Rectal smooth muscle tissue (tissue), 1 donor: Measurements from ENCODE around the gene SELENOM.

ENCODE experiments used
- H3K27ac ChIP-seq: one replicate; pipeline ENCODE4 v1.7.0; 2013; ENCODE audit warnings: low read depth, low read length, inconsistent platforms
- H3K27me3 ChIP-seq: one replicate; pipeline ENCODE4 v1.7.0; 2013; ENCODE audit warnings: low read length; ENCODE audit not compliant: control insufficient read depth, insufficient read depth
- H3K36me3 ChIP-seq: one replicate; pipeline ENCODE4 v1.7.0; 2013; ENCODE audit warnings: low read length; ENCODE audit not compliant: control insufficient read depth, insufficient read depth
- H3K4me1 ChIP-seq: one replicate; pipeline ENCODE4 v1.7.0; 2013; ENCODE audit warnings: low read length; ENCODE audit not compliant: control insufficient read depth, insufficient read depth
- H3K4me3 ChIP-seq: one replicate; pipeline ENCODE4 v1.7.0; 2013; ENCODE audit warnings: low read length
- H3K9ac ChIP-seq: one replicate; pipeline ENCODE4 v1.7.0; 2013; ENCODE audit warnings: low read length

Gene SELENOM

DNA sequence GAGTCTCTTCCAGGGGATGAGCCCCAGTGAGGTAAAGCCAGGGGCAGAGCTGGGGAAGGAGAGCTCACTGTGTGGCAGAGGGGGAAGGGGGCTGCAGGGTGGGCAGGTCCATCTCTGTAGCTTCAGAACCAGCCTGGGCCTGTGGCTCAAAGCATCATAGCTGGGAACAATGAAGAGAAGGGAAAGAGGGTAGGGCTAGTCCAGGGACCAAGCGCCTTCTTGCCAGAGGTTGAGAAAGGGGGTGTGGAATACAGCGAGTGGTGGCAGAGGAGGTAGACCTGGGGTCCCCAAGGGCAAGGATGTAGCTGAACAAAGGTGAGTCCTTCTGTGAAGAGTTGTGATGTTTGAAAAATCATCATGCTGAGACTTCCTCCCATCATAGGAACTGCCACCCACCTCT lies 34.2 kb upstream of the SELENOM start:
- Histone ChIP-seq H3K9ac (no peak overlapping the region), H3K27me3 (no peaks in the 10 kb centered on the region), H3K4me3 (no peak overlapping the region), H3K27ac (no peak overlapping the region), H3K4me1 (no peaks in the 10 kb centered on the region), H3K36me3 (no peaks in the 10 kb centered on the region)

DNA sequence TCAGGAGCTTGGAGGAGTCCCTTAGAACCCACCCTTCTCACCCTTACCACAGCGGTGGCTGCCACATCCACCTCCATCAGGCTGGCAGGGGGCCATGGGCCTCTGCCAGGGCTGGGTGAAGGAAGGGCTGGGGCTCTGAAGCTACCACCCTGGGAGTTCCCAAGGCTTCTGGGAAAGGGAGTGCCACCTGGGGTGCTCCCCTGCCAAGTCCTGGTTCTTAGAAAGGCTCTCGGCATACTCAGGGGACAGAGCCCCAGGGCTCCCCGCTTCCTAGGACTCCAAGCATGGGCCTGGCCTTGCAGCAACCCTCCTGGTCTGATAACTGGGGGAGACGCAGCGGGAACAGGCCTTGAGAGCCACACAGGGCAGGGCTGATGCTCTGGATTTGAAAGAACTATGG lies 33.4 kb upstream of the SELENOM start:
- no peak overlapping the region for H3K4me3 ChIP-seq
- no peak overlapping the region for H3K27ac ChIP-seq
- H3K4me1 ChIP-seq: no peaks in the 10 kb centered on the region

DNA sequence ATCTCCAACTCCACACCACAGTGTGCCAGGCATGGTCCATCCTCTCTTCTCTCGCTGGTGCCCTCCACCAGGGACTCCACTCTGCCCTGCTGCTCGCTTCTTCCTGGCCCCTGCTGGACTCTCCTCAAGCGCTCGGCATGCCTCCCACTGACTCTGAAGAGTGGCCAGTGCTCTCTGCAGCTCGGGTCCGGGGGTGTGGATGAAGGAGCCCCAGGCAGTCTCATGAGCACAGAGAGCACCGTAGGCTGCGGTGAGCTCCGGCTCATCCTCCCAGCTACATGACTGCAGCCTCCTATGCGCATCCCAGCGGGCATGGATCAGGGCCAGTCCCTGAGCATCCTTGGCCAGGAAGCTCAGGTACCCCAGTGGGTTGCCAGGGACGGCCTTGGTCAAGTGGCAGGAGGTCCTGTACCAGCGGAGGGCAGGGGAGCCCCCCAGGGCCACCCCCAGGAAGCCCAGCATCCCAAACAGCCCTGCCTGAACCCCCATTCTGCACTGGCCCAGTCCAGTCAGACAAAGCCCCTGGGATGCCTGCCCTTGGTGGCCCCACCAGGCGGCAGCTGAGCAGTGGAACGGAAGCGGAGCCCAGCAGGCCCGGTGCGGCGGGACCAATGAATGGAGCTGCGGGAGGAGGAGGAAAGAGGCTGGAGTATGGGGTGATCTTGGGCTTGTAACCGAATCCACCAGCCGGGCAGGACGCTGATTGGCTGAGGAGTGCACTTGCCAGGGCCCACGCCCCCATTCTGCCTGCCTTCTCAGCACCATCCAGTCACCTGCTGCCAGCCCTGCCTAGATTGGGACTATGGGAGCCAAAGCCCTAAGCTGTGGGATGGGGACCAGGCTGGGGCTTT lies 32.7 kb upstream of the SELENOM start, which contains the start of gene PLA2G3:
Gene PLA2G3, minus strand, starts transcription at position 643 of the 851 bp plus-strand sequence. Its CDS starts 154 bp downstream, at position 489.
- Histone ChIP-seq H3K27me3 (no peaks in the 10 kb centered on the region), H3K4me1 (no peaks in the 10 kb centered on the region), H3K9ac (no peak within 1 kb of the TSS), H3K36me3 (no peaks in the 10 kb centered on the region), H3K27ac (no peak within 1 kb of the TSS), H3K4me3 (no peak within 1 kb of the TSS)

More for the DNA sequence above, 33.4 kb upstream of the SELENOM start:
- no peaks in the 10 kb centered on the region for H3K27me3 ChIP-seq
- H3K9ac ChIP-seq: no peak overlapping the region
- H3K36me3 ChIP-seq: no peaks in the 10 kb centered on the region

DNA sequence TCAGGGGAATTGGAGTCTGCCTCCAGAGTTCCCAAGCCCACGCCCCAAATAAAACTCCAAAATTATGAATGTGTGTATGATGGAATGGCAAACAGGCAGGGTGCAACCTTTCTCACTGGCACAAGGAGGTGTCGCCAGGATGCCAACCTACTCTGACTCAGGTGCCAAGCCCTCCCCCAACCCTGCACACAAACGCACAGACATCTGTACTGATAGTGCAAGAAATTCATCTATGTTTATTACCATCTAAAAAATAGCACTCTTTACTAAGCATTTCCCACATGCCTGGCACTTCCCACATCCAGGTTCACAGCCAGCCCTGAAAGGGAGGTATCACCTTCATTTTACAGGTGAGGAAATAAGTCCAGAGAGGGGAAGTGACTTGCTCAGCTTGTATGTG lies 31.7 kb upstream of the SELENOM start:
- Histone ChIP-seq H3K27me3 (no peaks in the 10 kb centered on the region), H3K27ac (no peak overlapping the region), H3K4me1 (no peaks in the 10 kb centered on the region), H3K9ac (no peak overlapping the region), H3K36me3 (no peaks in the 10 kb centered on the region), H3K4me3 (no peak overlapping the region)

DNA sequence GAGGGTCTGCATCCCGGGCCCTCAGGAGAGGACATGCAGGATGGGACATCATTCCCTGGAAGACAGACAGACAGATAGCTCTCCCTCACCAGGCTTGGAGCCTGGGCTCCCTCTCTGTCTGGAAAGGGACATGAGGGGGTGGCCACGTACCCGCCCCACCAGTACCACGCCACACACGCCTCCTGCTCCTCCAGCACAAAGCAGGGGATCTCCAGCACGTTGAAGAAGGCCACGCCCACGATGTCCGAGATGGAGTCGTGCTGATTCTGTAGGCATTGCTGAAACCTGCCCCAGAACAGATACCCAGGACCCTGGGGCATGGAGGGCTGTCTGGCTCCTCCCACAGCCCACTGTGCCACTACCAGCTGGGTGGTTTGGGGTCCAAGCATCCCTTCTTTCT lies 30.8 kb upstream of the SELENOM start:
- no peaks in the 10 kb centered on the region for H3K27me3 ChIP-seq
- H3K36me3 ChIP-seq: peaks cover 4% of the 10 kb centered on the region
- no peaks in the 10 kb centered on the region for H3K4me1 ChIP-seq
- H3K9ac ChIP-seq: no peak overlapping the region
- no peak overlapping the region for H3K4me3 ChIP-seq
- H3K27ac ChIP-seq: no peak overlapping the region

DNA sequence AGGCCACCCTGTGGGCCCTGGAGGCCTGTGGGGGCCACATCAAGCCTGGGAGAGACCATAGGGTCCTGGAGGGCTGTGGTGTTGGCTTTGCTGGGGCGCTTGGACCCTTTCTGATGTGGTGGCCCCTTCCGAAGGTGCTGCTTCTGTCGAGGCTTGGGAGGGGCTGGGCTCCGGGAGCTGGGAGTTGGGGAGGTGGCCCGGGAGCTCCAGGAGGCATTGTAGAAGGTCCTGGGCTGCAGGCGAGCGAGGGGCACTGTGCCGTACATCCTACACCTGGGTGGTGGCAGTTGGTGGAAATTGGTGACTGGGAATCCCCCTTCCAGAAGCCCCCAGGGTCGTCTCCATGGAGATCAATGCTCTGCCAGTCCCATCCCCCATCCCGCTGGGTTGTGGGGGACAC lies 30.4 kb upstream of the SELENOM start:
- H3K4me3 ChIP-seq: no peak overlapping the region
- no peak overlapping the region for H3K27ac ChIP-seq
- H3K27me3 ChIP-seq: no peaks in the 10 kb centered on the region
- H3K4me1 ChIP-seq: no peaks in the 10 kb centered on the region
- H3K9ac ChIP-seq: no peak overlapping the region
- H3K36me3 ChIP-seq: peaks cover 4% of the 10 kb centered on the region

DNA sequence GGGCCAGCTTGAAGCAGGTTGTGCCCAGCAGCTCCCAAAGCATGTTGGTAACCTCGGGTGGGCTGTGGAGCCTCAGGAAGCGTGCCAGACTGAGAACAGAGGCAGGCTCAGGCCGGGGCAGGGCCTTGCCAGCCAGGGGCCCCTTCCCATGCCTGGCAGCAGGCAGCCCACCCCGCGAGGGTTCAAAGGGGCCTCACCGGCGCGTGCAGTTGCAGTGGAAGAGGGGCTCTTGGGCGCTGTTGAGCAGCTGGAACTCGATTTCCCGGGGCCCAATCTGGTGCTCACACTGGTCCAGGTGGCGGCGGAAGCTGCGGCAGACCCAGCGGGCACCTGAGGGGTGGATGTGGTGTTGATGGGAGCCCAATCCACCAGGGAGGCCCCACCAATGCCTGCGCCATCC lies 29.3 kb upstream of the SELENOM start:
- Histone ChIP-seq H3K36me3 (peaks cover 4% of the 10 kb centered on the region), H3K27me3 (no peaks in the 10 kb centered on the region), H3K4me3 (no peak overlapping the region), H3K27ac (no peak overlapping the region), H3K4me1 (no peaks in the 10 kb centered on the region), H3K9ac (no peak overlapping the region)

DNA sequence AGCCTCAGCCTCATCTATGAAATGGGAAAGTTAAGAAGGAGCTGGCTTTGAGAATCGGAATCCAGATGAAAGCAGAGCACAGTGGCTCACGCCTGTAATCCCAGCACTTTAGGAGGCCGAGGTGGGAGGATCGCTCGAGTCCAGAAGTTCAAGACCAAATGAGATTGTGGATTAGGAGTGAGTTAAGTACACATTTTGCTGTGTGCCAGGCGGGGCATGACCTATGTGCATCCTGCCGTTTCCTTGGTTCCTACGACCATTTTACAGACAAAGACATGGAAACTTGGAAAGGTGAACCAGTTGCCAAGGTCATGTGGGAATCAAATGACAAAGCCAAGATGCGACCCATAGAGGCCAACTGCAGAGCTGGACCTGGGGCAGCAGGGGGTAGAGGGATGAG lies 28.8 kb upstream of the SELENOM start:
- Histone ChIP-seq H3K9ac (no peak overlapping the region), H3K27me3 (no peaks in the 10 kb centered on the region), H3K36me3 (peaks cover 4% of the 10 kb centered on the region), H3K4me3 (no peak overlapping the region), H3K27ac (no peak overlapping the region), H3K4me1 (no peaks in the 10 kb centered on the region)

DNA sequence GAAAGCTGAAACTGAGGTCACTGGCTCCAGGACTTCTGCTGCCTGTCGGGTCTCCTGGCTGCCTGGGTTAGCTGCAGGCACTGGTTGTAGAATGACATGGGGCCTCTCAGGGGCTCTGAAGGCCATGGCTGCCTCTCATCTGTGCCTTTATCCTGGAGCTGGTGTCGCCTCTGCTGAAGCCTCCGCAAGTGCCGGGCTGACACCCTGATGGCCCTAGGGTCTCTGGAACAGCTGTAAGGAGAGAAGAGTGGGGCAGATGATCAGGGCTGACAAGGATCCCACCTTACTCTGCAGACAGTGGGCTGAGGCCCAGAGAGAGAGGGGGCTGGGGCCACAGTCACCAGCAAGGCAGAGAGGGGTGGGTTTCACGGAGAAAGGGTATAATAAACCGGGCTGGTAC lies 28.3 kb upstream of the SELENOM start:
- no peaks in the 10 kb centered on the region for H3K4me1 ChIP-seq
- H3K4me3 ChIP-seq: no peak overlapping the region
- no peaks in the 10 kb centered on the region for H3K27me3 ChIP-seq
- no peak overlapping the region for H3K27ac ChIP-seq
- peaks cover 4% of the 10 kb centered on the region for H3K36me3 ChIP-seq
- H3K9ac ChIP-seq: no peak overlapping the region

DNA sequence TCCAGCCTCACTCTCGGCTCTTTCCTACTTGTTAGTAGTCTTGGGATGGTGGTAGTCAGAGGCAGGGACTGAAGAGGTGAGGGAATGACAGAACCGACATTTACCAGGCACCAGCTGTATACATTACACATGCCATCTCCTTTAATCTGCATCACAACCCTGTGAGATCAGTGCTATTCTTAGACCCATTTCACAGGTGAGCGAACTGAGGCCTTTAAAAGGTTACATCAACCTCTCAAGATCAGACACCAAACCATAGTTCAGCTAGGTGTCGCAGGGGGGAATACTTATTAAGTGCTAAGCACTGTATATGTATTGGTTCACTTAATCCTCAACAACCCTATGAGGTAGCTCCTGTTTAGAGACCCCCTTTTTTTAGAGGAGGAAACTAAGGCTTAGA lies 27.3 kb upstream of the SELENOM start:
- Histone ChIP-seq H3K36me3 (peaks cover 4% of the 10 kb centered on the region), H3K4me1 (no peaks in the 10 kb centered on the region), H3K27ac (no peak overlapping the region), H3K4me3 (no peak overlapping the region), H3K27me3 (no peaks in the 10 kb centered on the region), H3K9ac (no peak overlapping the region)

DNA sequence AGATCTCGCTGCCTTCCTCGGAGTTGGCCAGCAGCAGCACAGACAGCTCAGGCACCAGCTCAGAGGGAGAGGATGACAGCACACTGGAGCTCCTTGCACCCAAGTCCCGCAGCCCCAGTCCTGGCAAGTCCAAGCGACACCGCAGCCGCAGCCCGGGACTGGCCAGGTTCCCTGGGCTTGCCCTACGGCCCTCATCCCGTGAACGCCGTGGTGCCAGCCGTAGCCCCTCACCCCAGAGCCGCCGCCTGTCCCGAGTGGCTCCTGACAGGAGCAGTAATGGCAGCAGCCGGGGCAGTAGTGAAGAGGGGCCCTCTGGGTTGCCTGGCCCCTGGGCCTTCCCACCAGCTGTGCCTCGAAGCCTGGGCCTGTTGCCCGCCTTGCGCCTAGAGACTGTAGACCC lies 26.5 kb upstream of the SELENOM start:
- Histone ChIP-seq H3K4me3 (no peak overlapping the region), H3K36me3 (peaks cover 4% of the 10 kb centered on the region), H3K27me3 (no peaks in the 10 kb centered on the region), H3K27ac (no peak overlapping the region), H3K4me1 (no peaks in the 10 kb centered on the region), H3K9ac (no peak overlapping the region)

DNA sequence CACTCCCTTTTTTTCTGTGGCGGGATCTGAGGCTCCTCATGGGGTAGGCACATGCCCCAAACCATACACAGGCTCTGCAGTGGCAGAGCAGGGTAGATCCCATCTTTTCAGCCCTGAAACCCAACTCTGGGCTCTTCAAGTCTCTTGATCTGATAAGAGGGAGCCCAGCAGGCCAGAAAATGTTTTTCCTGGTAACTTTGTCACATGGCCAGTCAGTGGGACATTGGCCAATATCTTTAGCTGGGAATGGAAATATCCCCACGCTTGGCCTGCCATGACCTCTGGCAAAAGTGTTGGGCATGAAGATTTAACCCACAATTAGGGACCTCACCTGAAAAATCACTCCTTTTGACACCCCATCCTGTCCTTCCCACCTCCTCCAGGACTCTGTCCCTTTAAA lies 23.5 kb upstream of the SELENOM start:
- Histone ChIP-seq H3K9ac (no peak overlapping the region), H3K36me3 (peaks cover 4% of the 10 kb centered on the region), H3K27me3 (no peaks in the 10 kb centered on the region), H3K4me1 (no peaks in the 10 kb centered on the region), H3K27ac (no peak overlapping the region), H3K4me3 (no peak overlapping the region)

DNA sequence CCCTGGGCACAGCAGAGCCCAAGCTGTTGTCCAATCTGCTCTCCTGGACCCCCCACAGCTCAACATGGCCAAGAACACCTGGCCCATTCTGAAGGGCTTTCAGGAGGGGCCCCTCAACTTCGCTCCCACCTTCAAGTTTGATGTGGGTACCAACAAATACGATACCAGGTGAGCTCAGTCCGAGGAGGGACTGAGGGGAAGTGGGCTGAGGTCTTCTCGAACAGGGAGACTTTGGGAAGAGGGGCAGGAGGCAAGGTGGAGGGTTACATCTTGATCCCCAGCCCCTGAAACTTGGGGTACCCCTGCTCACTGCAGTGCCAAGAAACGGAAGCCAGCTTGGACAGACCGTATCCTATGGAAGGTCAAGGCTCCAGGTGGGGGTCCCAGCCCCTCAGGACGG lies 20.8 kb upstream of the SELENOM start:
- Histone ChIP-seq H3K36me3 (no peaks in the 10 kb centered on the region), H3K4me3 (no peak overlapping the region), H3K4me1 (peaks cover under 1% of the 10 kb centered on the region), H3K9ac (no peak overlapping the region), H3K27me3 (no peaks in the 10 kb centered on the region), H3K27ac (no peak overlapping the region)
